HG02970 (cell line): ENCODE measurements around the gene NFKBIB.

Source experiments
- ATAC-seq: cut with Tn5 transposase; IDR thresholded peaks from one replicate; pipeline ENCODE4 v1.9.1; 2021; ENCODE audit warnings: mild to moderate bottlenecking, moderate library complexity, moderate number of reproducible peaks; ENCODE audit not compliant: unreplicated experiment, low FRiP score

The NFKBIB gene

GRCh38 chr19:38952395-38953165, 52.8 kb downstream of the NFKBIB start:
- no peak for ATAC-seq

GRCh38 chr19:38953677-38954076, 53.9 kb downstream of the NFKBIB start:
- no peak for ATAC-seq

- ATAC-seq = no peak
Measured at GRCh38 chr19:38956264-38956663, 56.5 kb downstream of the NFKBIB start.

- ATAC-seq = no peak
Measured at GRCh38 chr19:38958301-38958700, 58.5 kb downstream of the NFKBIB start.
